Activated naive CD8-positive, alpha-beta T cell treated with anti-CD3 and anti-CD28 coated beads, Interleukin-2, amount 50 U/mL, for 24 hours (primary cell): ENCODE measurements around the gene HDAC8.

ENCODE experiments used
- ATAC-seq: fragments of 150-1000 bp; cut with Tn5 transposase; one replicate; pipeline ENCODE4 v1.10.0; 2021
- DNase-seq: peaks from one replicate; pipeline ENCODE4 v3.0.0; 2021
- H3K27ac Mint-ChIP-seq: one replicate; pipeline ENCODE4 v1.8.0; 2021; ENCODE audit warnings: mild to moderate bottlenecking, mixed read lengths
- H3K27me3 Mint-ChIP-seq: one replicate; pipeline ENCODE4 v1.8.0; 2021; ENCODE audit warnings: mixed read lengths
- H3K36me3 Mint-ChIP-seq: one replicate; pipeline ENCODE4 v1.8.0; 2021; ENCODE audit warnings: low read depth, mixed read lengths
- H3K4me1 Mint-ChIP-seq: one replicate; pipeline ENCODE4 v1.8.0; 2021; ENCODE audit warnings: mixed read lengths
- H3K4me3 Mint-ChIP-seq: one replicate; pipeline ENCODE4 v1.8.0; 2021; ENCODE audit warnings: mild to moderate bottlenecking, moderate library complexity, mixed read lengths
- H3K9me3 Mint-ChIP-seq: one replicate; pipeline ENCODE4 v1.8.0; 2021; ENCODE audit warnings: mixed read lengths

Gene HDAC8

GRCh38 chrX:72479324-72480274 is 93.0 kb downstream of the HDAC8 start:
- no peaks in the 10 kb centered on the region for H3K27me3 Mint-ChIP-seq
- H3K4me1 Mint-ChIP-seq = no peaks in the 10 kb centered on the region
- H3K9me3 Mint-ChIP-seq = no peaks in the 10 kb centered on the region

GRCh38 chrX:72478853-72479252 is 93.8 kb downstream of the HDAC8 start:
- no peaks in the 10 kb centered on the region for H3K27me3 Mint-ChIP-seq
- no peak overlapping the region for H3K4me3 Mint-ChIP-seq
- DNase-seq (no peak), ATAC-seq (no peak)
- peaks cover 12% of the 10 kb centered on the region for H3K36me3 Mint-ChIP-seq
- no peaks in the 10 kb centered on the region for H3K9me3 Mint-ChIP-seq
- H3K4me1 Mint-ChIP-seq = no peaks in the 10 kb centered on the region
- H3K27ac Mint-ChIP-seq = no peak overlapping the region

More at GRCh38 chrX:72479324-72480274, 93.0 kb downstream of the HDAC8 start:
- ATAC-seq = no peak
- H3K36me3 Mint-ChIP-seq = peaks cover 13% of the 10 kb centered on the region
- no peak overlapping the region for H3K4me3 Mint-ChIP-seq
- no peak overlapping the region for H3K27ac Mint-ChIP-seq
- no peak for DNase-seq

GRCh38 chrX:72478351-72478750 is 94.3 kb downstream of the HDAC8 start:
- no peak overlapping the region for H3K27ac Mint-ChIP-seq
- no peak for ATAC-seq

GRCh38 chrX:72477781-72478181 is 94.9 kb downstream of the HDAC8 start:
- no peaks in the 10 kb centered on the region for H3K4me1 Mint-ChIP-seq
- ATAC-seq (no peak), DNase-seq (no peak)
- no peaks in the 10 kb centered on the region for H3K27me3 Mint-ChIP-seq
- H3K36me3 Mint-ChIP-seq = peaks cover 9% of the 10 kb centered on the region
- H3K9me3 Mint-ChIP-seq = peaks cover 2% of the 10 kb centered on the region
- no peak overlapping the region for H3K4me3 Mint-ChIP-seq
- H3K27ac Mint-ChIP-seq = no peak overlapping the region

More at GRCh38 chrX:72478351-72478750, 94.3 kb downstream of the HDAC8 start:
- H3K27me3 Mint-ChIP-seq = no peaks in the 10 kb centered on the region
- H3K36me3 Mint-ChIP-seq = peaks cover 12% of the 10 kb centered on the region
- no peaks in the 10 kb centered on the region for H3K9me3 Mint-ChIP-seq
- H3K4me1 Mint-ChIP-seq = no peaks in the 10 kb centered on the region
- DNase-seq = no peak
- no peak overlapping the region for H3K4me3 Mint-ChIP-seq

- H3K9me3 Mint-ChIP-seq = peaks cover 6% of the 10 kb centered on the region
- ATAC-seq (no peak), DNase-seq (no peak)
- no peaks in the 10 kb centered on the region for H3K27me3 Mint-ChIP-seq
- H3K4me3 Mint-ChIP-seq = no peak overlapping the region
- H3K4me1 Mint-ChIP-seq = no peaks in the 10 kb centered on the region
- H3K36me3 Mint-ChIP-seq = peaks cover 11% of the 10 kb centered on the region
- no peak overlapping the region for H3K27ac Mint-ChIP-seq
These were observed 95.3 kb downstream of the HDAC8 start for GRCh38 chrX:72477376-72477775.

GRCh38 chrX:72475952-72476668 is 96.5 kb downstream of the HDAC8 start:
- Mint-ChIP-seq H3K4me1 (no peaks in the 10 kb centered on the region), H3K9me3 (peaks cover 6% of the 10 kb centered on the region), H3K27me3 (no peaks in the 10 kb centered on the region), H3K4me3 (no peak overlapping the region), H3K27ac (no peak overlapping the region), H3K36me3 (peaks cover 8% of the 10 kb centered on the region)
- ATAC-seq = no peak
- DNase-seq = no peak

- ATAC-seq = no peak
- DNase-seq = no peak
- H3K27me3 Mint-ChIP-seq = no peaks in the 10 kb centered on the region
- peaks cover 6% of the 10 kb centered on the region for H3K9me3 Mint-ChIP-seq
- H3K36me3 Mint-ChIP-seq = peaks cover 7% of the 10 kb centered on the region
- no peak overlapping the region for H3K4me3 Mint-ChIP-seq
- no peaks in the 10 kb centered on the region for H3K4me1 Mint-ChIP-seq
- H3K27ac Mint-ChIP-seq = no peak overlapping the region
These were observed 97.3 kb downstream of the HDAC8 start for GRCh38 chrX:72475338-72475737.

GRCh38 chrX:72470532-72471223 is 102.0 kb downstream of the HDAC8 start:
- no peaks in the 10 kb centered on the region for H3K4me1 Mint-ChIP-seq
- peaks cover 6% of the 10 kb centered on the region for H3K9me3 Mint-ChIP-seq
- H3K36me3 Mint-ChIP-seq = peaks cover 9% of the 10 kb centered on the region
- DNase-seq (no peak), ATAC-seq (no peak)
- H3K27ac Mint-ChIP-seq = no peak overlapping the region
- no peaks in the 10 kb centered on the region for H3K27me3 Mint-ChIP-seq
- H3K4me3 Mint-ChIP-seq = no peak overlapping the region

GRCh38 chrX:72470117-72470516 is 102.5 kb downstream of the HDAC8 start:
- DNase-seq (no peak), ATAC-seq (no peak)
- H3K9me3 Mint-ChIP-seq = peaks cover 6% of the 10 kb centered on the region
- no peaks in the 10 kb centered on the region for H3K4me1 Mint-ChIP-seq
- peaks cover 9% of the 10 kb centered on the region for H3K36me3 Mint-ChIP-seq
- H3K27me3 Mint-ChIP-seq = no peaks in the 10 kb centered on the region
- H3K27ac Mint-ChIP-seq = no peak overlapping the region
- H3K4me3 Mint-ChIP-seq = no peak overlapping the region

- ATAC-seq (no peak), DNase-seq (no peak)
- peaks cover 6% of the 10 kb centered on the region for H3K9me3 Mint-ChIP-seq
- no peak overlapping the region for H3K27ac Mint-ChIP-seq
- H3K4me1 Mint-ChIP-seq = no peaks in the 10 kb centered on the region
- H3K36me3 Mint-ChIP-seq = peaks cover 9% of the 10 kb centered on the region
- H3K4me3 Mint-ChIP-seq = no peak overlapping the region
- H3K27me3 Mint-ChIP-seq = no peaks in the 10 kb centered on the region
These were observed 104.0 kb downstream of the HDAC8 start for GRCh38 chrX:72468607-72469006.

GRCh38 chrX:72467135-72467534 is 105.5 kb downstream of the HDAC8 start:
- no peak for DNase-seq
- Mint-ChIP-seq H3K4me3 (no peak overlapping the region), H3K9me3 (no peaks in the 10 kb centered on the region), H3K27ac (no peak overlapping the region), H3K36me3 (peaks cover 6% of the 10 kb centered on the region), H3K4me1 (no peaks in the 10 kb centered on the region), H3K27me3 (no peaks in the 10 kb centered on the region)
- ATAC-seq = no peak

GRCh38 chrX:72466493-72466892 is 106.2 kb downstream of the HDAC8 start:
- DNase-seq (no peak), ATAC-seq (no peak)
- Mint-ChIP-seq H3K36me3 (peaks cover 11% of the 10 kb centered on the region), H3K27me3 (no peaks in the 10 kb centered on the region), H3K9me3 (no peaks in the 10 kb centered on the region), H3K4me3 (no peak overlapping the region), H3K4me1 (no peaks in the 10 kb centered on the region), H3K27ac (no peak overlapping the region)

- Mint-ChIP-seq H3K36me3 (peaks cover 11% of the 10 kb centered on the region), H3K27ac (no peak overlapping the region), H3K9me3 (no peaks in the 10 kb centered on the region), H3K4me3 (no peak overlapping the region), H3K27me3 (no peaks in the 10 kb centered on the region), H3K4me1 (no peaks in the 10 kb centered on the region)
- DNase-seq (no peak), ATAC-seq (no peak)
These were observed 106.8 kb downstream of the HDAC8 start for GRCh38 chrX:72465889-72466288.

- no peaks in the 10 kb centered on the region for H3K9me3 Mint-ChIP-seq
- no peaks in the 10 kb centered on the region for H3K27me3 Mint-ChIP-seq
- DNase-seq (no peak), ATAC-seq (no peak)
- H3K4me3 Mint-ChIP-seq = no peak overlapping the region
- no peak overlapping the region for H3K27ac Mint-ChIP-seq
- no peaks in the 10 kb centered on the region for H3K4me1 Mint-ChIP-seq
- H3K36me3 Mint-ChIP-seq = peaks cover 5% of the 10 kb centered on the region
These were observed 110.9 kb downstream of the HDAC8 start for GRCh38 chrX:72461766-72462165.
